K562 (cell line): Measurements from ENCODE around the gene TBXAS1. TPM values are rescaled to one million over a fixed set of nuclear protein-coding genes. Genes with fewer than 3 reads are reported as not detected.

Experiments
- BHLHE40 ChIP-seq: IDR thresholded peaks from 2 replicates; pipeline ENCODE4 v1.6.1; 2011; ENCODE audit warnings: low read length, improper control_type of control experiment
- CREB1 ChIP-seq, 2 experiments: sonication (generic) in 1 of 2; formaldehyde crosslinking in 1 of 2; IDR thresholded peaks; 2 replicates each; pipeline versions ENCODE4 v1.6.1 to v1.8.0; 2012 to 2022; ENCODE audit warnings: inconsistent platforms in 1 of 2, mild to moderate bottlenecking in 1 of 2, missing genetic modification reagents in 1 of 2, moderate library complexity in 1 of 2
- NUFIP1 ChIP-seq: fragments of 450-650 bp; IDR thresholded peaks from 2 replicates; pipeline ENCODE4 v1.6.1; 2018; ENCODE audit not compliant: partially characterized antibody
- SAFB ChIP-seq: fragments of 200-400 bp; formaldehyde crosslinking; IDR thresholded peaks from 2 replicates; pipeline ENCODE4 v1.6.1; 2017; ENCODE audit warnings: low read depth, low read length, borderline replicate concordance
- XRCC4 ChIP-seq: IDR thresholded peaks from one replicate; pipeline ENCODE4 v1.6.1; 2011; ENCODE audit not compliant: insufficient read depth, insufficient read length; ENCODE audit errors: extremely low read depth
- ZNF124 ChIP-seq: sonication (generic); formaldehyde crosslinking; IDR thresholded peaks from 2 replicates; pipeline ENCODE4 v1.8.1; 2022; ENCODE audit warnings: missing genetic modification reagents
- polyA plus RNA-seq, 8 experiments: library from polyadenylated mRNA; depleted of rRNA in 4 of 8; stranded (reverse) in 5 of 8; unstranded in 3 of 8; fragments of >200 nt; fragmentation: Nextera tagmentation in 2 of 8; fragmentation: Illumina TruSeq in 1 of 8; extraction: Ambion mirVana in 2 of 8; extraction: Trizol in 1 of 8; gene quantifications; 2 replicates each; pipeline versions ENCODE4 v1.2.1 to v1.2.3, GENCODE V29; 2011 to 2014; ENCODE audit warnings: inconsistent platforms in 1 of 8, missing spikeins in 1 of 8
- total RNA-seq, 7 experiments: library from RNA; depleted of rRNA in 6 of 7; stranded (reverse); fragments of >200 nt in 6 of 7; fragmentation: Illumina TruSeq in 2 of 7; extraction: Trizol in 2 of 7; gene quantifications; 2 replicates each; pipeline versions ENCODE4 v1.2.1 to v1.2.3, GENCODE V29; 2011 to 2021; ENCODE audit warnings: low replicate concordance in 1 of 7
- TF ChIP-seq, protein P1 (sequence below): fragments of 450-650 bp; IDR thresholded peaks from 2 replicates; pipeline ENCODE4 v1.6.1; 2016; ENCODE audit warnings: mild to moderate bottlenecking, moderate library complexity
- TF ChIP-seq, protein P2 (sequence below): fragments of 150-350 bp; IDR thresholded peaks from 2 replicates; pipeline ENCODE4 v1.6.1; 2014; ENCODE audit warnings: low read depth, mild to moderate bottlenecking, low read length, borderline replicate concordance
- TF ChIP-seq, protein P3 (sequence below): fragments of 450-650 bp; formaldehyde crosslinking; IDR thresholded peaks from 2 replicates; pipeline ENCODE4 v1.4.0; 2020; ENCODE audit warnings: mild to moderate bottlenecking, mixed read lengths

The TBXAS1 gene
- total and polyA plus RNA-seq, 9 of the 15 experiments (the other 6 are each of a cell fraction or from before 2014, with no cell fraction given): 1.1 to 8.3 (median 1.9) TPM

DNA sequence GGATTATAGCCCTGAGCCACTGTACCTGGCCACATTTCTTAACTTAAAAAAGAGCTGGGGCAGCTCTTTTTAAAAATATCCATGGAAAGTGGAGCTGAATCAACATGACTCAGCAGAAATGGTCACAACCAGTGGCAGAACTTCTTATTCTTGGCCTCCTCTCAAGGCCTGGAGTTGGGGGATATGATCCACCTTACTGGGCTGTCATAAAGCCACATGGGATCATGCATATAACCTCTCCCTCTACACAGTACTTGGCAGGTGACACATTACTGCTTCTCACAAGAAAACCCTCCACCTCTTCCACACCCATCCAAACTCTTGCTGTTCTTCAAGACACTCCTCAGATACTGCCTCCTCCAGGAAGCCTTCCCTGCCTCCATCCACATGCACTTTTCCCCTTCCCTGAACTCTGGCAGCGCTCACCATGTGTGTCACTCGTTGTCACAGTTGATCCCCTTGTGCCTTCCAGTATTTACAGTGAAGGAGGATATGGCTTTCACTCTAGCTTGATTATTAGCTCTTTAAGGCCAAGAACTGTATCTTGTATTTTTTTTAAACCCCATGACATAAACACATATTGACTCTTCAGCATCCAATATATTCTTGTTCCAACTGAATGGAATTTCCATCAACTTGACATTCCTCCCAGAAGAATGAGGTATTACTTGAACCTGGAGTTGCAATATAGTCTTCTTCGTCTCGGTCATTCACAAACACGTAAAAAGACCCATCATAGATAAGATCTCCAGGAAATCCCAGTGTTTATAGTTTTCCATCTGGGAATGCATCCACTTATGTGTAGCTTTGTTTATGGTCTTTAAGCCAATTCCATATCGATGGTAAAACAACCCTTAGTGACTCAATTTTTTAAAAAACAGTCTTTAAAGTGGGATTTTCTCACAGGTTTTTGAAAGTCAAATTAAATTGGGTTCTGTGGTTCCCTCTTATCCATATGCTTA, 85.5 kb downstream of the TBXAS1 start (continued):
- TF ChIP-seq, protein P1, sequence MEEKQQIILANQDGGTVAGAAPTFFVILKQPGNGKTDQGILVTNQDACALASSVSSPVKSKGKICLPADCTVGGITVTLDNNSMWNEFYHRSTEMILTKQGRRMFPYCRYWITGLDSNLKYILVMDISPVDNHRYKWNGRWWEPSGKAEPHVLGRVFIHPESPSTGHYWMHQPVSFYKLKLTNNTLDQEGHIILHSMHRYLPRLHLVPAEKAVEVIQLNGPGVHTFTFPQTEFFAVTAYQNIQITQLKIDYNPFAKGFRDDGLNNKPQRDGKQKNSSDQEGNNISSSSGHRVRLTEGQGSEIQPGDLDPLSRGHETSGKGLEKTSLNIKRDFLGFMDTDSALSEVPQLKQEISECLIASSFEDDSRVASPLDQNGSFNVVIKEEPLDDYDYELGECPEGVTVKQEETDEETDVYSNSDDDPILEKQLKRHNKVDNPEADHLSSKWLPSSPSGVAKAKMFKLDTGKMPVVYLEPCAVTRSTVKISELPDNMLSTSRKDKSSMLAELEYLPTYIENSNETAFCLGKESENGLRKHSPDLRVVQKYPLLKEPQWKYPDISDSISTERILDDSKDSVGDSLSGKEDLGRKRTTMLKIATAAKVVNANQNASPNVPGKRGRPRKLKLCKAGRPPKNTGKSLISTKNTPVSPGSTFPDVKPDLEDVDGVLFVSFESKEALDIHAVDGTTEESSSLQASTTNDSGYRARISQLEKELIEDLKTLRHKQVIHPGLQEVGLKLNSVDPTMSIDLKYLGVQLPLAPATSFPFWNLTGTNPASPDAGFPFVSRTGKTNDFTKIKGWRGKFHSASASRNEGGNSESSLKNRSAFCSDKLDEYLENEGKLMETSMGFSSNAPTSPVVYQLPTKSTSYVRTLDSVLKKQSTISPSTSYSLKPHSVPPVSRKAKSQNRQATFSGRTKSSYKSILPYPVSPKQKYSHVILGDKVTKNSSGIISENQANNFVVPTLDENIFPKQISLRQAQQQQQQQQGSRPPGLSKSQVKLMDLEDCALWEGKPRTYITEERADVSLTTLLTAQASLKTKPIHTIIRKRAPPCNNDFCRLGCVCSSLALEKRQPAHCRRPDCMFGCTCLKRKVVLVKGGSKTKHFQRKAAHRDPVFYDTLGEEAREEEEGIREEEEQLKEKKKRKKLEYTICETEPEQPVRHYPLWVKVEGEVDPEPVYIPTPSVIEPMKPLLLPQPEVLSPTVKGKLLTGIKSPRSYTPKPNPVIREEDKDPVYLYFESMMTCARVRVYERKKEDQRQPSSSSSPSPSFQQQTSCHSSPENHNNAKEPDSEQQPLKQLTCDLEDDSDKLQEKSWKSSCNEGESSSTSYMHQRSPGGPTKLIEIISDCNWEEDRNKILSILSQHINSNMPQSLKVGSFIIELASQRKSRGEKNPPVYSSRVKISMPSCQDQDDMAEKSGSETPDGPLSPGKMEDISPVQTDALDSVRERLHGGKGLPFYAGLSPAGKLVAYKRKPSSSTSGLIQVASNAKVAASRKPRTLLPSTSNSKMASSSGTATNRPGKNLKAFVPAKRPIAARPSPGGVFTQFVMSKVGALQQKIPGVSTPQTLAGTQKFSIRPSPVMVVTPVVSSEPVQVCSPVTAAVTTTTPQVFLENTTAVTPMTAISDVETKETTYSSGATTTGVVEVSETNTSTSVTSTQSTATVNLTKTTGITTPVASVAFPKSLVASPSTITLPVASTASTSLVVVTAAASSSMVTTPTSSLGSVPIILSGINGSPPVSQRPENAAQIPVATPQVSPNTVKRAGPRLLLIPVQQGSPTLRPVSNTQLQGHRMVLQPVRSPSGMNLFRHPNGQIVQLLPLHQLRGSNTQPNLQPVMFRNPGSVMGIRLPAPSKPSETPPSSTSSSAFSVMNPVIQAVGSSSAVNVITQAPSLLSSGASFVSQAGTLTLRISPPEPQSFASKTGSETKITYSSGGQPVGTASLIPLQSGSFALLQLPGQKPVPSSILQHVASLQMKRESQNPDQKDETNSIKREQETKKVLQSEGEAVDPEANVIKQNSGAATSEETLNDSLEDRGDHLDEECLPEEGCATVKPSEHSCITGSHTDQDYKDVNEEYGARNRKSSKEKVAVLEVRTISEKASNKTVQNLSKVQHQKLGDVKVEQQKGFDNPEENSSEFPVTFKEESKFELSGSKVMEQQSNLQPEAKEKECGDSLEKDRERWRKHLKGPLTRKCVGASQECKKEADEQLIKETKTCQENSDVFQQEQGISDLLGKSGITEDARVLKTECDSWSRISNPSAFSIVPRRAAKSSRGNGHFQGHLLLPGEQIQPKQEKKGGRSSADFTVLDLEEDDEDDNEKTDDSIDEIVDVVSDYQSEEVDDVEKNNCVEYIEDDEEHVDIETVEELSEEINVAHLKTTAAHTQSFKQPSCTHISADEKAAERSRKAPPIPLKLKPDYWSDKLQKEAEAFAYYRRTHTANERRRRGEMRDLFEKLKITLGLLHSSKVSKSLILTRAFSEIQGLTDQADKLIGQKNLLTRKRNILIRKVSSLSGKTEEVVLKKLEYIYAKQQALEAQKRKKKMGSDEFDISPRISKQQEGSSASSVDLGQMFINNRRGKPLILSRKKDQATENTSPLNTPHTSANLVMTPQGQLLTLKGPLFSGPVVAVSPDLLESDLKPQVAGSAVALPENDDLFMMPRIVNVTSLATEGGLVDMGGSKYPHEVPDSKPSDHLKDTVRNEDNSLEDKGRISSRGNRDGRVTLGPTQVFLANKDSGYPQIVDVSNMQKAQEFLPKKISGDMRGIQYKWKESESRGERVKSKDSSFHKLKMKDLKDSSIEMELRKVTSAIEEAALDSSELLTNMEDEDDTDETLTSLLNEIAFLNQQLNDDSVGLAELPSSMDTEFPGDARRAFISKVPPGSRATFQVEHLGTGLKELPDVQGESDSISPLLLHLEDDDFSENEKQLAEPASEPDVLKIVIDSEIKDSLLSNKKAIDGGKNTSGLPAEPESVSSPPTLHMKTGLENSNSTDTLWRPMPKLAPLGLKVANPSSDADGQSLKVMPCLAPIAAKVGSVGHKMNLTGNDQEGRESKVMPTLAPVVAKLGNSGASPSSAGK: peak; percentile 64
- TF ChIP-seq NUFIP1: no peak
- TF ChIP-seq SAFB: no peak
- no peak for TF ChIP-seq ZNF124 (CRISPR knock-in tag)
- TF ChIP-seq, protein P2, sequence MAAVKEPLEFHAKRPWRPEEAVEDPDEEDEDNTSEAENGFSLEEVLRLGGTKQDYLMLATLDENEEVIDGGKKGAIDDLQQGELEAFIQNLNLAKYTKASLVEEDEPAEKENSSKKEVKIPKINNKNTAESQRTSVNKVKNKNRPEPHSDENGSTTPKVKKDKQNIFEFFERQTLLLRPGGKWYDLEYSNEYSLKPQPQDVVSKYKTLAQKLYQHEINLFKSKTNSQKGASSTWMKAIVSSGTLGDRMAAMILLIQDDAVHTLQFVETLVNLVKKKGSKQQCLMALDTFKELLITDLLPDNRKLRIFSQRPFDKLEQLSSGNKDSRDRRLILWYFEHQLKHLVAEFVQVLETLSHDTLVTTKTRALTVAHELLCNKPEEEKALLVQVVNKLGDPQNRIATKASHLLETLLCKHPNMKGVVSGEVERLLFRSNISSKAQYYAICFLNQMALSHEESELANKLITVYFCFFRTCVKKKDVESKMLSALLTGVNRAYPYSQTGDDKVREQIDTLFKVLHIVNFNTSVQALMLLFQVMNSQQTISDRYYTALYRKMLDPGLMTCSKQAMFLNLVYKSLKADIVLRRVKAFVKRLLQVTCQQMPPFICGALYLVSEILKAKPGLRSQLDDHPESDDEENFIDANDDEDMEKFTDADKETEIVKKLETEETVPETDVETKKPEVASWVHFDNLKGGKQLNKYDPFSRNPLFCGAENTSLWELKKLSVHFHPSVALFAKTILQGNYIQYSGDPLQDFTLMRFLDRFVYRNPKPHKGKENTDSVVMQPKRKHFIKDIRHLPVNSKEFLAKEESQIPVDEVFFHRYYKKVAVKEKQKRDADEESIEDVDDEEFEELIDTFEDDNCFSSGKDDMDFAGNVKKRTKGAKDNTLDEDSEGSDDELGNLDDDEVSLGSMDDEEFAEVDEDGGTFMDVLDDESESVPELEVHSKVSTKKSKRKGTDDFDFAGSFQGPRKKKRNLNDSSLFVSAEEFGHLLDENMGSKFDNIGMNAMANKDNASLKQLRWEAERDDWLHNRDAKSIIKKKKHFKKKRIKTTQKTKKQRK: no peak
- TF ChIP-seq XRCC4: no peak
- TF ChIP-seq CREB1 (IDR thresholded peaks at IDR 0.05): no peak
- no peak for TF ChIP-seq CREB1 (CRISPR knock-in tag; IDR thresholded peaks at IDR 0.05)
- TF ChIP-seq, protein P3, sequence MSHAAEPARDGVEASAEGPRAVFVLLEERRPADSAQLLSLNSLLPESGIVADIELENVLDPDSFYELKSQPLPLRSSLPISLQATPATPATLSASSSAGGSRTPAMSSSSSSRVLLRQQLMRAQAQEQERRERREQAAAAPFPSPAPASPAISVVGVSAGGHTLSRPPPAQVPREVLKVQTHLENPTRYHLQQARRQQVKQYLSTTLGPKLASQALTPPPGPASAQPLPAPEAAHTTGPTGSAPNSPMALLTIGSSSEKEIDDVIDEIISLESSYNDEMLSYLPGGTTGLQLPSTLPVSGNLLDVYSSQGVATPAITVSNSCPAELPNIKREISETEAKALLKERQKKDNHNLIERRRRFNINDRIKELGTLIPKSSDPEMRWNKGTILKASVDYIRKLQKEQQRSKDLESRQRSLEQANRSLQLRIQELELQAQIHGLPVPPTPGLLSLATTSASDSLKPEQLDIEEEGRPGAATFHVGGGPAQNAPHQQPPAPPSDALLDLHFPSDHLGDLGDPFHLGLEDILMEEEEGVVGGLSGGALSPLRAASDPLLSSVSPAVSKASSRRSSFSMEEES (CRISPR knock-in tag): no peak
- TF ChIP-seq BHLHE40: no peak
